ENCODE results near the gene ZNF276. TPM values are rescaled to one million over a fixed set of nuclear protein-coding genes. Genes with fewer than 3 reads are reported as not detected.

Gene ZNF276
- polyA plus RNA-seq, 1 experiment: 8.5 TPM

- TF ChIP-seq CTCF (IDR thresholded peaks at IDR 0.05; ENCODE audit: insufficient read depth, low read depth, low read length): no peak
- H3K36me3 ChIP-seq (ENCODE audit: control insufficient read depth, insufficient read depth, low read length): peaks cover 3% of the 10 kb centered on the region; the same call in 1 of the 2 replicates
- H3K27me3 ChIP-seq (ENCODE audit: control insufficient read depth, insufficient read depth, low read length): no peaks in the 10 kb centered on the region
- no peak overlapping the region for H3K4me3 ChIP-seq (ENCODE audit: low read depth, low read length)
- CTCF ChIA-PET: interaction anchor here (0.7 to 4.7 kb wide), 14 partner anchors 9 to 203 kb away, joined by 3 to 34 read pairs (median 3); partner anchors contain the start of gene CDK10
- no peak for DNase-seq (ENCODE audit: low read depth)
- POLR2A ChIA-PET: no interaction called here
These were observed 14.6 kb upstream of the ZNF276 start for GRCh38 chr16:89706518-89707260.

- H3K27me3 ChIP-seq (ENCODE audit: control insufficient read depth, insufficient read depth, low read length): no peaks in the 10 kb centered on the region
- no peak for DNase-seq (ENCODE audit: low read depth)
- TF ChIP-seq CTCF (IDR thresholded peaks at IDR 0.05; ENCODE audit: insufficient read depth, low read depth, low read length): no peak
- ChIA-PET POLR2A (no interaction called here), CTCF (interaction anchor here (1.0 kb wide), 1 partner anchor 8 kb away, joined by 3 read pairs; no protein-coding TSS in a partner anchor)
- no peak overlapping the region for H3K4me3 ChIP-seq (ENCODE audit: low read depth, low read length)
- peaks cover 3% of the 10 kb centered on the region; the same call in 1 of the 2 replicates for H3K36me3 ChIP-seq (ENCODE audit: control insufficient read depth, insufficient read depth, low read length)
These were observed 13.6 kb upstream of the ZNF276 start for GRCh38 chr16:89707695-89708094.

GRCh38 chr16:89708481-89708931 is 12.8 kb upstream of the ZNF276 start:
- DNase-seq (ENCODE audit: low read depth): no peak
- Histone ChIP-seq H3K4me3 (ENCODE audit: low read depth, low read length) (no peak overlapping the region), H3K36me3 (ENCODE audit: control insufficient read depth, insufficient read depth, low read length) (peaks cover 3% of the 10 kb centered on the region; the same call in 1 of the 2 replicates), H3K27me3 (ENCODE audit: control insufficient read depth, insufficient read depth, low read length) (no peaks in the 10 kb centered on the region)
- ChIA-PET POLR2A (no interaction called here), CTCF (interaction anchor here (1.0 to 1.2 kb wide), 2 partner anchors 152 to 153 kb away, joined by 3 read pairs; no protein-coding TSS in a partner anchor)
- no peak for TF ChIP-seq CTCF (IDR thresholded peaks at IDR 0.05; ENCODE audit: insufficient read depth, low read depth, low read length)

- H3K27me3 ChIP-seq (ENCODE audit: control insufficient read depth, insufficient read depth, low read length): no peaks in the 10 kb centered on the region
- TF ChIP-seq CTCF (IDR thresholded peaks at IDR 0.05; ENCODE audit: insufficient read depth, low read depth, low read length): no peak
- no peak overlapping the region for H3K4me3 ChIP-seq (ENCODE audit: low read depth, low read length)
- DNase-seq (ENCODE audit: low read depth): no peak
- ChIA-PET POLR2A (no interaction called here), CTCF (interaction anchor here (1.0 to 1.2 kb wide), 2 partner anchors 151 to 152 kb away, joined by 3 read pairs; no protein-coding TSS in a partner anchor)
- H3K36me3 ChIP-seq (ENCODE audit: control insufficient read depth, insufficient read depth, low read length): peaks cover 3% of the 10 kb centered on the region; the same call in 1 of the 2 replicates
These were observed 12.2 kb upstream of the ZNF276 start for GRCh38 chr16:89709166-89709565.

GRCh38 chr16:89709716-89710432 is 11.5 kb upstream of the ZNF276 start:
- CTCF ChIA-PET: interaction anchor here (1.3 kb wide), 1 partner anchor 151 kb away, joined by 3 read pairs; no protein-coding TSS in a partner anchor
- H3K4me3 ChIP-seq (ENCODE audit: low read depth, low read length): no peak overlapping the region
- DNase-seq (ENCODE audit: low read depth): no peak
- peaks cover 3% of the 10 kb centered on the region; the same call in 1 of the 2 replicates for H3K36me3 ChIP-seq (ENCODE audit: control insufficient read depth, insufficient read depth, low read length)
- H3K27me3 ChIP-seq (ENCODE audit: control insufficient read depth, insufficient read depth, low read length): no peaks in the 10 kb centered on the region
- POLR2A ChIA-PET: no interaction called here
- TF ChIP-seq CTCF (IDR thresholded peaks at IDR 0.05; ENCODE audit: insufficient read depth, low read depth, low read length): no peak
